HG03378 (cell line): Measurements from ENCODE around the gene AP2A2.

ENCODE experiments used
- ATAC-seq: cut with Tn5 transposase; IDR thresholded peaks from one replicate; pipeline ENCODE4 v1.9.1; 2021; ENCODE audit warnings: mild to moderate bottlenecking, moderate library complexity; ENCODE audit not compliant: unreplicated experiment

The AP2A2 gene

DNA sequence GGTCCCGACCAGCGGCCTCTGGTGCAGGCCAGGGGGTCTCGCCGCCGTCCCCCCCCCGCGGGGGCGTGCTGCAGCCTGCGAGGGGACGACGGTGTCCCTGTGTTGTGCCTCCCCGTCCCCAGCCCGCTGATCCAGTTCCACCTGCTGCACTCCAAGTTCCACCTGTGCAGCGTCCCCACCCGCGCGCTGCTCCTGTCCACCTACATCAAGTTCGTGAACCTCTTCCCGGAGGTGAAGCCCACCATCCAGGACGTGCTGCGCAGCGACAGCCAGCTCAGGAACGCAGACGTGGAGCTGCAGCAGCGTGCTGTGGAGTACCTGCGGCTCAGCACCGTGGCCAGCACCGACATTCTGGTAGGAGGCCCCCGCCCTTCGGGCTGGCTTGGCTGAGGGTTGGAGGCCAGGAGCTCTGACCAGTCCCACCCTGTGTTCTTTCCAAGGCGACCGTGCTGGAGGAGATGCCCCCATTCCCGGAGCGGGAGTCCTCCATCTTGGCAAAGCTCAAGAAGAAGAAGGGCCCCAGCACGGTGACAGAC lies 68.0 kb downstream of the AP2A2 start:
- no peak for ATAC-seq

DNA sequence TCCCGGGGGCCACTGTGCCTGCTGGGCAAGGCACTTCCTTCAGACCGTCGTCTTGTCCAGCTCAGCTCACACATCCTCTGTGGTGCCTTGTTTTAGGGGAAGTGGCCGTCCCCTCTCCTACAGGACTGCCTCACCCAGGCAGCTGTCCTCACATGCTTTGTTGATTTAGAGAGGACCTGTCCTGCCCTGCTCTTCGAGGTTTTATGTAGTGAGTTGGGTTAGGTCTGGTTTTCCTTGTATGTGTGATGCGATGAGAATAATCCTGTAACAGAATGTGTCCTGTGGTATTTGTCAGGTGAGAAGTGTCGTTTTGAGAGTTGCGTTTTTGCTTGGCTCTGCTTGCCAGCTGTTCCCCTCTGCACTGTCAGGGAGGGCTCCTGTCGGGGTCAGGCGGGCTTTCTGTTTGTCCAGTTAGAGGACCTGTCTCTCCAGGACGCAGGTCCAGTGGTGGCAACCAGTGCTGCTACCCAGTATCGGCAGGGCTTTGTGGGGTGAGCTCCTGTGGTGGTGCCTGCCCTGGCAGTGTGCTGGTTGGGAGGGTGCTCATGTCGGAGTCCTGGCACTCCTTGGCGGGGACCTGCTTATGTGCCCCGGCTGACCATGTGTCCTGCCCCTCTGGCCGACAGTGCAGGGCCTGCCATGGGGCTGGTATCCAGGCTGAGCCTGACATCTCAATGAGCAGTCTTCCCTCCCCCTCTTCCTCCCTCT lies 69.5 kb downstream of the AP2A2 start:
- no peak for ATAC-seq

DNA sequence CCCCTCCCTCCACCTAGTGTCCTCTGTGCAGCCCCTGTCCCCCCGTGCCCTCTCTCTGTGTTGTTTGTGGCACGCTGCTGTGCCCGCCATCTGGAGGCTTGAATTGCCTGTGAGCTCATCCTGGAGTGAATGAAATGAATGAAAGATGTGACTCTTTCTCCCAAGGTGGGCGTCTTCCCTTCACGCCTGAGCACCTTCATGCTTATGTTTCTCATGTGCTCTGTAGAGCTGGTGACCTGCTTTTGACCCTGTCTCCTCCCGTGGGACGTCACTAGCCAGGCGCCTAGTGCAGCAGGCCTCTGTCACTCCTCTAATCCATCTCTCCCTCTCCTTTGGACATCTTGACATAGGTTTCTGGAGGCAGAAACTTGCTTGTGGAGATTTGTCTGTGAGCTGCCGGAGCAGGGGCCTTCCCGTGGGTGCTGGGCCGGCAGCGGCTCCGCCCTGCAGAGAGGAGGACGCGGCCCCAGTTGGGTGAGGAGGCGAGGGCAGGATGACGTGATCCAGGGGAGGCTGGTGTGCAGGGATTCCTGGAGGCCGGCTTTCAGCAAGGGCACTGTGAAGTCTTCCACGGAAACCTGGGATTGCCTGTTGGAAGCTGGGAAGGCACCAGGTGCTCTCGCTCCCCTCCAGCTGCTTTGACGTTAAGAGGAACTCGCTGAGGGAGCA lies 70.2 kb downstream of the AP2A2 start:
- peak; percentile 74 for ATAC-seq

DNA sequence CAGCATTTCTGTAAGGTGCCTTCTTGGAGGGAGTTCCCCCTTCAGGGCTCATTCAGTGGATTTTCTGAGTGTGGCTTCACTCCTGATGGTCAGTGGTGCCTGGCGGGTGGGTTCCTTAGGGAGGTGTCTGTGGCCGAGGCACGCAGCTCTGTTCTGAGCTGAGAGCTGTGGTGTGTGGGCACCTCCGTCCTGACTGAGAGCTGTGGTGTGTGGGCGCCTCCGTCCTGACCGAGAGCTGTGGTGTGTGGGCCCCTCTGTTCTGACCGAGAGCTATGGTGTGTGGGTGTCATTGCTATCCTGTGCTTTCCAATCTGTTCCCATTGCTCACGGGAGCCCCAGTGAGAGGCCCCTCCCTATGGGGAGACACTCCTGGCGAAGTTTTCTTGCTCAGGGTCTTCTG lies 71.0 kb downstream of the AP2A2 start:
- no peak for ATAC-seq

DNA sequence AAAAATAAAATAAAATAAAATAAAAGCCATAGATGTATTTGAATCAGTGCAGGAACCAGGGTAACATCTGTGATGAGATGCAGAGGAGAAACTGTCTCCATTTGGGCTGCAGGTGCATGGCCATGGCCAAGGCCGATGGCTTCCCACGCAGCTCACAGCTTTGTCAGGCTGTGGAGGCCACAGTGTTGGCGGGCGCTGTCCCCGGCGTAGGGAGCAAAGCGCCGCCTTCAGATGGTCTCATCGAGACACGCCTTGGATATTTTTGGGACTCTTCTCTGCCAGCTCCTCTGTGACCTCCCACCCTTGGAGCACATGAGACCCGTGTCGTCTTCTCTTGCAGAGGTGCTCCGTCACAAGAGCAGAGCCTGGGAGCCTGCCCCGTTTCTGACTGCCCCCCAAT lies 72.2 kb downstream of the AP2A2 start:
- no peak for ATAC-seq

DNA sequence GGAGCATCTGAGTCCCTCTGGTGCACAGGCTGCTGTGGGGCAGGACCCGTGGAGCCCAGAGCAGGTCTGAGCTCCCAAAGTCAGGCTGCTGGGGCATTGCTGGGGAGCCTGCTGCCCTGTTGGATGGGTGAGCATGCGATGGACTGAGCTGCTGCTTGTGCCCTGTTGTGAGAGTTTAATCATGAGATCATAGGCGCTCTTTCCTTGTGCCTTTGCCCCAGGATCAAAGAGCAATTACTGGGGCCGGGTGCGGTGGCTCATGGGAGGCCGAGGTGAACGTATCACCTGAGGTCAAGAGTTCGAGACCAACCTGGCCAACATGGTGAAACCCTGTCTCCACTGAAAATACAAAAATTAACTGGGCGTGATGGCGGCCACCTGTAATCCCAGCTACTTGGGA lies 73.3 kb downstream of the AP2A2 start:
- no peak for ATAC-seq

DNA sequence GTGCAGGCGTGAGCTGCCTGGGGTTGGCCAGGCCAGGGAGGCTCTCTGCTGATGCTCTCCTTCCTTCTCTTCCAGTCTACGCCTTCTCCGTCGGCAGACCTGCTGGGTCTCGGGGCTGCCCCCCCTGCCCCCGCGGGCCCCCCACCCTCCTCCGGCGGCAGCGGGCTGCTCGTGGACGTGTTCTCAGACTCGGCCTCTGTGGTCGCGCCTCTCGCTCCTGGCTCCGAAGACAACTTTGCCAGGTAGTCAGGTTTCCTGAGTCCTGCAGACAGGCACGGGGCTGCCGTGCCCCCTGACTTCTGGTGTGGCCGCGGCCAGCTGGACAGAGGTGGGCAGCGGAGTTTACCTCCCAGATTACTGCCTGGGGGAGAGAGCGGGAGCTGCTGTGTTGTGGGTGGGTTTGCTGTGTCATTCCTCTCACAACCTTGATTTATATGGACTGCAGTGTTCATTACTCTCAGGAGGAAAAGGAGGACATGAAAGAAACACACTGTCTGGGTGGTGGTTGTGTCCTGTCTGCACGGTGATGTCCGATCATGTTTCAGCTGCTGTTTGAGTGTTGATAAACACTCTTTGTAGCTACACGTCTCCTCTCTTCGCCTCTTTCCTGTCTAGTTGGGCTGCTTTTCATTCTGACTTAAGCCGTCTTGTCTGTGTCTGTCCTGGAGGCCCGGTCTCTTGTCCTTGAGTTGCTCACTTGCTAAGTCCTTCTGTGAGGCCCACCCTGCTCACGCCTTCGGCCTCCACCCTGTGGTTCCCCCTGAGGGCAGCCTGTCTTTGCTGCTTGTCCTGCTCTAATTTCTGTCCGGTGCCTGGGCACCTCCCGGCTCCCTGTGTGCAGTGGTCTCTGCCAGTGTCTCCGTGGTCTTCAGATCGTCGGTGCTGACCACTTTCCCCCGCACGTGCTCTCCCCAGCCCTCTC lies 74.9 kb downstream of the AP2A2 start:
- ATAC-seq, result no peak

DNA sequence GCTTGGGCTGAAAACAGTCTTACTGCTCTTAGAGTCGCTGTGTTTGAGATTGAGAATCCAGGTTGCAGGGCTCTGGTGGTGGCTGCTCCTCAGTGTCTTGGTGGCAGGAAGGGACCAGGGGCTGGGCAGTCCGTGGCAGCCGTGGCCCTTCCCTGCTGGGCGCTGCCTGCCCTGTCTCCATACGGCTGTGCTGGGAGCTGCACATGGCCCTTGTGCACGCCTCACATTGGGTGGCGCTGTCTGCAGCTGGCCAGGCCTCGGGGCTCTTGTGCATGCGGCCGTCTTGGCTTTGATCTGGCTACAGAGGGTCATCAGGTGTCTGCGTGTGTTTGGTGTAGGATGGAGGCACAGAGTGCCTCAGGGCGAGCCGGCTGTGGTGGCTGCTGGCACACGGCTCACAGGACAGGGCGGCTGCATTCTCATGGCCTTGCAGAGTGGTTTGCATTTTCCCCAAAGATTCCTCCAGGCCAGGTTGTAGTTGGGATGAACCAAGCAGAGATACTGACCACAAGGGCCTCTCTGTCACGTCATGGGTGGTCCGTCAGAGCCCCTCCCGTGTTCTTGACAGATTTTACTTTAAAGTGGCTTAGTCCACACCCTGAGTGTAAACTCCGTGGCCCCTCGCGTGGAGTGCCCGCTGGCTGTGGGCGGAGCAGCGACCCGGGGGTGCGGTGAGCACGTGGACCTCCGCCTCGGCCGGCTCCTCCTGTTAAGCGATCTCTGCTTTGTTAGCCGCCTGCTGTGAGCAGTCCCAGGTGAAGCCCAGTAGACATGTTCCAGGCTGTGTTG lies 76.1 kb downstream of the AP2A2 start:
- no peak for ATAC-seq

DNA sequence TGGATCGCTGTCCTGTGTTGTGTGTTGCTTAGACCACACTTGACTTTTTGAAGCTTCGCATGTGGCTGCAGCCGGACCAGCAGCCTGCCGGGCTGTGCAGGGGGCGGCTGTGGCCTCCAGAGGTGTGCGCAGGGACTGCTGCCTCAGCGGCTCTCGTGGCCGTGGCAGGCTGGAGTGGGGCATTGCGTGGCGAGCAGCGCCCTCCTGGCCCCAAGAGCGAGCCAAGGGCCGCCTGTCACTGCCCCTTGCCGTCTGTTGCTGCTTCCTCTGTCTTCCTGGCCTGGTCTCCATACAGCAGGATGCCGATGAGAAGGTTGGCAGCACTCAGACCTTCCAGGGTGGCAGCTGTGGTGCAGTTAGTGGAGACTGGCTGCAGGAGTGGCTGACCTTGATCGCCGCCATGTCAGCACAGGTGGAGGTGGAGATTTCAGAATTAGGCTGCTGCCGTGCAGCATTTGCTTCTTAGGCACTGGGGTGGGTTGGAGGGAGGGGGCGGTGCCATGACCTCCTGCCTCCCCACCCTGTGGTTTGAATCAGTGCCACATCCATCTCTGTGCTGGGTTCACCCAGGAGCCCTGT lies 76.8 kb downstream of the AP2A2 start:
- ATAC-seq, result no peak

GRCh38 chr11:1003159-1003558 lies 77.5 kb downstream of the AP2A2 start:
- ATAC-seq, result no peak

GRCh38 chr11:1005928-1006327 lies 80.3 kb downstream of the AP2A2 start:
- ATAC-seq, result no peak

DNA sequence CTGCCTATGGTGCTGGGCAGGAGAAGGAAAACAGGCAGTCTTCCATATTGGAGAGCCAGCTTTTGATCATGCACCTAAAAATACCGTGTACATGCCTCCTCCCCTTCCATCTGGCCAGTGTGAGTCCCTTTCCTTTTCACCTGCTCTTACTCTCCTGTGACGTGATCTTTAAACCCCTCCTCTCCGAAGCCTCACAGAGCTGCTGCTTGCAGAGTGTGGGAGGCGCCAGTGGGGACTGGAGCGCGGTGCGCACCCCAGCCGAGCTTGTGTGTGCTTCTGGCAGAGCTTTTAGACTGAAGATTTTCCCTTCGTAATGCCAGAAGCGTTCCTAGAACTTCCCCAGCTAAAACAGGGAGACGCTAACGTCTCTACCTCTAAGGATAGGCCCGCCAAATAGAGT lies 81.1 kb downstream of the AP2A2 start:
- no peak for ATAC-seq

- no peak for ATAC-seq
Observed at GRCh38 chr11:1007279-1007678, 81.6 kb downstream of the AP2A2 start.

DNA sequence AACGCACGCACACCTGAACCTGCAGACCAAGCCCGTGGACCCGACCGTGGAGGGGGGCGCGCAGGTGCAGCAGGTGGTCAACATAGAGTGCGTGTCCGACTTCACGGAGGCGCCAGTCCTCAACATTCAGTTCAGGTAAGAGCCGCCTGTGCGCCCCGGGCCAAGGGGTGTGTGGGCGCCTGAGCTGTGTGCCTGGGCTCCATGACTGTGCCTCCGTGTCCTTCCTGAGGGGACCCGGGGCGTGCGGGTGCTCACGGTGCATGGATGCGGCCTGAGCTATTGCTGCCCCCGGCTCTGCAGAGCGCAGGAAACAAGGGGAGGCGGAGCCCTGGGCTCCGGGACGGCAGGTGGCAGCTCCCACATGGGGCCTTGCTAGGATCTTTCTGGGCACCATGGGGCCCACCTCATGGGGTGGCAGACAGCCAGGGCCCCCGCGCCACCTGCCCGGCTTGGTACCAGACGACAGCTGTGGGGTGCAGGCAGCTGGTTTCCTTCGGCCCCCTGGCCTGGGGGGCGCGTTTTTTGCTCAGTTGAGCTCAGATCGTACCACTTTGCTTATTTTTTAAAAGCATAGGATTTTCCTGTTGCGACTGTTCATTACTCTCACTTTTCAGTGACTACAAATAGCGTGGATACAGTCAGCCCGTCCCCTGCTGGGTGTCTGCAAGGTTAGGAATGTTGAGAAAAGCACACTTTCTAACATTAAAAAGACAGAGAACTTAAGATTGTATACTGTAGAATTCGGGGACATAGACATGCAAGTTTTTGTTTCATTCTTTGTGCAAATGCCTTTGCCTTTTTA lies 82.5 kb downstream of the AP2A2 start:
- ATAC-seq, result no peak

DNA sequence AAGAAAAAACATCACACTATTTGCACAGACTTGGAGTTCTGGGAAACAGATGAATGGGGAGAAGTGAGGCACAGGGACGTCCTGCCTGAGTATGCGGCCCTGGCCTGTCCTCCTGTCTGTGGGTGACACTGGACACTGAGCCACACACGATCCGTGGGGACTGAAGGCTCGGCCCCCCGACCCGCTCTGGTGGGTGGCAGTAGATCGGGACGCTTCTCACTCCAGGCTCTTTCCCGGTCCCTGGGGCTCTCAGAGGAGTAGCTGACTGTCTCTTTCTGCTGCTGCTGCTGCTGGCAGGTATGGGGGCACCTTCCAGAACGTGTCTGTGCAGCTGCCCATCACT lies 83.1 kb downstream of the AP2A2 start:
- no peak for ATAC-seq

DNA sequence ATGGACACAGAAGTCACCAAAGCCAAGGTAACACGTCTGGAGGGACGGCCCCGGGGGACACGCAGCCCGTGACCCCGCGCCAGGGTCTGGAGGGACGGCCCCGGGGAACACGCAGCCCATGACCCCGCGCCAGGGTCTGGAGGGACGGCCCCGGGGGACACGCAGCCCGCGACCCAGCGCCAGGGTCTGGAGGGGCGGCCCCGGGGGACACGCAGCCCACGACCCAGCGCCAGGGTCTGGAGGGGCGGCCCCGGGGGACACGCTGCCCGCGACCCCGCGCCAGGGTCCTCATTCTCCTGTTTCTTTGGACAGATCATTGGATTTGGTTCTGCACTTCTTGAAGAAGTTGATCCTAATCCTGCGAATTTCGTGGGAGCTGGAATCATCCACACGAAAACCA lies 83.7 kb downstream of the AP2A2 start:
- ATAC-seq, result no peak

DNA sequence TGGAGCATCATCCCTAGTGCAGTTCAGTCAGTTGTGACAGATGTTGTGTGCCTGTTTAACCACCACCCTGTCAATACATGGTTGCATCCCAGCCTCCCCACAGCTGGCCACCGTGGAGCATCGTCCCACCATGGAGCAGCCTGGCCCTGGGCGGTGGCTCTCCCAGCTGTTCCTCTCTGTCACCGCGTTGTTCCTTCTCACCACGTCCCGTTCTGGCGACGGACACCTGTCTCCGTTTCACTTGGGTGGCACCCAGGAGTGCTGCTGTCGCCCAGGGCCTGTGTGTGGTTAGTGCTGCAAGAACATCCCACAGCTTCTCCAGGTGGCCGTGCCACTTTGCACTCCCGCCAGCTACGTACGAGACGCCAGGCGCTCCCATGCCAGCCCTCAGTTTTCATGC lies 84.3 kb downstream of the AP2A2 start:
- ATAC-seq, result no peak

- no peak for ATAC-seq
Observed at GRCh38 chr11:1010551-1011319, 85.1 kb downstream of the AP2A2 start.

- no peak for ATAC-seq
Observed at GRCh38 chr11:1011320-1011698, 85.6 kb downstream of the AP2A2 start.
